GM18858 (cell line): ENCODE data around the gene HABP2.

ENCODE experiments used
- ATAC-seq: cut with Tn5 transposase; IDR thresholded peaks from one replicate; pipeline ENCODE4 v1.9.1; 2021; ENCODE audit not compliant: unreplicated experiment

HABP2 gene

DNA sequence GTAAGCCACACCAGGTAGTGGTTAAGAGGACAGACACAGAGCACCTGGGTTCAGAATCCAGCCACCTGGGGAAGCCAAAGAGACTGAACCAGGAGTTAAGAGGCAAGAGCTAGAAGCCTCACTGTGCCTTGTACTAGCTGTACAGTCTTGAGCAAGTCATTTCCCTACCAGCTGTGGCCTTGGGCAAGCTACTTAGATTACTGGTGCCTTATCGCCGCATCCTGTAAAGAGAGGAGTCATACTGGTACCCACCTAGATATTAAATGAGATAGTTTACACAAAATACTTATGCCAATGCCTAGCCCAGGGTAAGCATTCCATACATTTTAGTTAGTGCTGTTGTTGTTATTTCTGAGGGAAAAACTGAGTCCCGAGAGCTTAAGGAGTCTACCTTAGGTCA, 47.7 kb downstream of the HABP2 start:
- no peak for ATAC-seq

- no peak for ATAC-seq
These were observed 50.4 kb downstream of the HABP2 start for GRCh38 chr10:113603057-113603777.

GRCh38 chr10:113604572-113604971, 51.7 kb downstream of the HABP2 start:
- no peak for ATAC-seq

- ATAC-seq: no peak
These were observed 52.6 kb downstream of the HABP2 start for GRCh38 chr10:113605268-113605978.

GRCh38 chr10:113609704-113610108, 56.9 kb downstream of the HABP2 start:
- no peak for ATAC-seq

- no peak for ATAC-seq
These were observed 58.1 kb downstream of the HABP2 start for GRCh38 chr10:113610631-113611601.

DNA sequence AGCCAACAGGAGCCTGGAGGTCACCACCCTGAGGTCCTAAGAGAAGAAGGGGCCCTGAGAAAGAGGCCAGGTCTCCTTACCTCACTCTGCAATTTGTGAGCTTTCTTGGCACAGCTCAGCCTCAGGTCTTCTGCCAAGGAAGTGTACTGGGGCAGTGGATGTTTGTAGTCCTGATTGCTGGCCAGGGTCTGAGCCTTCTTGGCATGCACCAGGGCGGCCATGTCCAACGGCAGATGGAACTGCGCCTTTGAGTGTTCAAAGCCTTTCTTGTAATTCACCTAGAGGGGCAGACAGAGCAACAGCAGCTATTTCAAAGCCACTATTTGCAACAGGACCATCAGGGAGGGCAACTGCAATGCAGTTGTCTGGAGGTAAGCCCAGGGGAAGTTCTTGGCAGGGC, 59.3 kb downstream of the HABP2 start:
- no peak for ATAC-seq

GRCh38 chr10:113613427-113613826, 60.6 kb downstream of the HABP2 start:
- no peak for ATAC-seq

DNA sequence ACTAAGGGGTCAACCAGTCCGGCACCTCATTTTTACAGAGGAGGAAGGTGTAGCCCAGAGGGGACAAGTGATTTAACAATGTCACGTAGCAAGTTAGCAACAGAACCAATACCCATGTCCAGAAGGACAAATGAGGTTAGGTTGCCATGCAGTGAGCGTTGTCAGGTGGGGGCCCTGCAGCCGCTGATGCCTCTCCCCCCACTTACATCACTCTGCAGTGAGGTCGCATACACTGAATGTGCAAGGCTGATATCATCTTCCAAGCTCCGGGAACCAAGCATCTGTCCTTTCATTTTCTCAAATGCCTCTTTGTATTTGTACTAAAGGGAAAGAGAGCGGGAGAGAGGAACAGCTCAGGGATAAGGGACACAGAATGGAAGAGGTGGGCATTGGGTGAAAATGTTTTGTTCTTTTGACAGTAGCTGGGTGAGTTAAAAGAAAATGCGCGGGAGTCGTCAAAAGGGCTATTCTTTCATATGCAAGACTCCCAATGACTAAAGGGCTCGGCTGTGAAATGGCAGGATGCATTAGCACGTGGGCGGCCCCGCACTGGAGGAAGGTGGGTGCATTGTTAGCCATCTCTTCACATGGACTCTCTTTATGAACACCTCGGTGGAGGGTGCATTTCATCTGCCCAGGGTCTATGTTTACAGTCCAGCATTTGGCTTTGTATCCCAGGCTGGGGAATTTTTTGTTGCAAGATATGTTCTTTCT, 61.3 kb downstream of the HABP2 start:
- no peak for ATAC-seq

DNA sequence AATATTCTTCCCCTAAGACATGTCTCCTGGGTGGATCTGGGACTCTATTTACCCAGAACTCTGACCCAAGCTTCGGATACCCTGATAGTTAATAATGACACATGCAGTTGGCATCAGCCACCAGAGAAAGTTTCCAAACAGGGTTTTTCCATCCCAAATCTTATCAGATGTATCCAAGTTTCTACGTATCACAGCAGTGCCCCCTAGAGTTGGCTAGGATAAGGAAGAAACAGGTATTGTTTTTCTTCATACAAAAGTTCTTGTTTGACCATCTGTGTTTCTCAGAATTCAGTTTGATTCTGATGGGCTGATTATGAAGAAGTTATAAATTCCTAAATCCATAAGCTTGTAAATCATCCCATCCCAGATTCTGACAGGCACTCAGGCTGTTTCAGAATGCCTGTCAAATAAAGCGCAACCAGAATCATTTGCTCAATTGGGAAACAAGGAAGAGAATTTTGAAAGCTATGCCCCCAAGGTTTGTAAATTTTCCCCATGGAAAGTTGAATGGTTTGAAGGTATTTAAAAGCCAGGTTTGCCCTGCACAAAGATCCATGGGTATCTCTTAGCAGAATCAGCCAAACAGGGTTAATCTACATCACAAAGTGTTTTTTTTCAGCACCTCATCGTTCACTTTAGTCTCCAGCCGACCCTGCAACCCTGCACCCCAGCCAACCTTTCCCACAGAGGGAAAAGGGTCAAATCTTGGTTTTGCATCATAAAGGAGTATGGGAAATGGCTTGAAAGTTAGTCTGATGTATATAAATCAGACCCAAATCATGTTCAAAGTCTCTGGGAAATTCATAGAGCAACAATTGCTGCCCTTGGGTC, 63.6 kb downstream of the HABP2 start:
- ATAC-seq: no peak

- no peak for ATAC-seq
These were observed 64.2 kb downstream of the HABP2 start for GRCh38 chr10:113617086-113617485.

- no peak for ATAC-seq
These were observed 65.5 kb downstream of the HABP2 start for GRCh38 chr10:113618338-113618737.

DNA sequence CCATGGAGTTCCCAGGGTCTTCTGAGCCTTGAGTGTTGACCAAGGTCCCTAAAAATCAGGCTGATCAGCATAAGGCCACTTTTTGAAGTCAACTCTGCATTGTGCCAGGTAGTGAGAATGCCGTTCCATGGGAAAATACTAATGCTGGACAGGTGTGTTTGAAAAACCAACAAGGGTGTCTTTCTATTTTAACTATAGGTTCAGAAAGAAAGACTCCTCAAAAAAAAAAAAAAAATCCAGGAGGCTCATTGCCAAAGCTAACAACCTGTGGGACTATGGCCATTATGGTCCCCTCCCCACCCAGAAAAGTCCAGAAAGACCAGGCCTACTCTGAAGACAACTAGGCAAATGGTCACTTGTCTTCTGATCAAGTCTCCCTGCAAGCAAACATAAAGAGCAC, 66.5 kb downstream of the HABP2 start:
- ATAC-seq: no peak

DNA sequence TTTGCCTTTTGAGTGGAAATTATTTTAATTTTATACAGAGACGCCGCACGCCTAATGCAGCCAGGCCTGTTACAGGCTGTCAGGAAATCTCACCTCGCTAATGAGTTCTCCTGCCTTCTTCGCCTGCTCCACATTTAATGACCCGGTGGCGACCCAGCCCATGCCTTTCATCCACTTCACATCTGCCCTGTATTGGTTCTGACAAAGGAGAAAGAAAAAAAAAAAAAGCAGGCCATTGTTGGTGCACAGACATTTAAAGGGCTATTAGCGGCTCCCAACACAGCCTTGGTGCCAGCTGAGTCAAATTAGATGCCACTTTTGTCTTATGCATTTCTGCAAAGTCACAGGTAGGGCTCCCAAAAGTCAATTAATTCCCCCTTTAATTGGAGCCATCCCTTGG, 67.7 kb downstream of the HABP2 start:
- ATAC-seq: no peak

DNA sequence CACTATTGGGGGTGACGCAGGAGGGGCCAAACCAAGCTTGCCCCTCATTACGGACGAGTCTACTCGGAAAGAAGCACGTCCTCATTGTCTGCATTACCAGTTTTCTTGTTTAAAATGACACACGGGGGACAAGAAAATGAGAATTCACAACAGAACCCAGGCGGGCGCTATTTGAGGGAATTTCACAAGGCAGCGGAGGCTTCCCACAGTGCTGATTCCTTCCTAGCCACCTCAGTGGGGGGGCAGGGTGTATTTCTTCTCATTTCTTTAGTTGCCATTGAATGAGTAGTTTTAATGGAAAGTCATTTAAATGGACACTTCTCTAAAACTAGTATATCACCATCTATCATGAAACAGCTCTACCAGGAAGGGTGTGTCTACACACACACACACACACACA, 68.1 kb downstream of the HABP2 start:
- no peak for ATAC-seq

GRCh38 chr10:113621799-113622198, 68.9 kb downstream of the HABP2 start:
- ATAC-seq: no peak

- no peak for ATAC-seq
These were observed 70.0 kb downstream of the HABP2 start for GRCh38 chr10:113622831-113623230.

GRCh38 chr10:113625461-113626186, 72.8 kb downstream of the HABP2 start:
- no peak for ATAC-seq

DNA sequence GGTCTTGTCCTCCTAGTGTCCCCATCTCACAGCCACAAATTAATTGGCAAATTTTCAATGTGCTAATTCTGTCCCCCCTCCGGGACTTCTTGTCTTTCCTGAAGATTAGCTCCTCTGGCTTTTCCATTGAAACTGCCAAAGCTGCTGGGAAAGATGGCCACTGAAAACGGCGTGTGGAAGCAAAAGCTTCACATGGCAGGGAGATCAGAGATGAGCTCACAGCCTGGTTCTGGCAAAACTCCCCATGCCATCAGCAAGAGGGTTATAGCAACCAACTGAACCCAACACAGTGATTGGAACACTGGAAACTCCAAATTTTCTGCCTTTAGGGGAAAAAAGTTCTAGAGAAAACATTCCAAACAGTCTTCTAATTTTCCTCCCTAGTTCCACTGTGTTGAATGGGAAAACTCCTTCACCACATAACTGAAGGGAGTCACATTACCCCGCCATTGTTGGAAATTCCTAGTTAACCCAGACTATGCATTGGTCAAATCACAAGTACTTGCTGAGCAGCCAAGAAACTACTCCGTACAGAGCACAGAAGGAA, 74.0 kb downstream of the HABP2 start:
- ATAC-seq: no peak
